ENCODE data around the gene CUX1. TPM values are rescaled to one million over a fixed set of nuclear protein-coding genes. Genes with fewer than 3 reads are reported as not detected.

Gene CUX1
- total RNA-seq, 1 donor from 2014 or later = 56.5 TPM

GRCh38 chr7:101937717-101938514, 120.5 kb downstream of the CUX1 start:
- no peak for TF ChIP-seq CTCF (IDR thresholded peaks at IDR 0.05; ENCODE audit: partially characterized antibody, unreplicated experiment)
- no peak for DNase-seq
- H3K27me3 Mint-ChIP-seq (ENCODE audit: unreplicated experiment) = peaks cover 13% of the 10 kb centered on the region
- no peaks in the 10 kb centered on the region for H3K36me3 Mint-ChIP-seq (ENCODE audit: unreplicated experiment)
- H3K4me1 Mint-ChIP-seq (ENCODE audit: low read depth, unreplicated experiment) = peaks cover 50% of the 10 kb centered on the region
- H3K27ac Mint-ChIP-seq (ENCODE audit: unreplicated experiment) = no peak overlapping the region
- H3K9me3 Mint-ChIP-seq (ENCODE audit: unreplicated experiment) = peaks cover 6% of the 10 kb centered on the region
- no peak overlapping the region for H3K4me3 Mint-ChIP-seq (ENCODE audit: unreplicated experiment)

- Mint-ChIP-seq H3K27ac (ENCODE audit: unreplicated experiment) (no peak overlapping the region), H3K4me3 (ENCODE audit: unreplicated experiment) (no peak overlapping the region), H3K36me3 (ENCODE audit: unreplicated experiment) (no peaks in the 10 kb centered on the region), H3K9me3 (ENCODE audit: unreplicated experiment) (peaks cover 6% of the 10 kb centered on the region), H3K27me3 (ENCODE audit: unreplicated experiment) (peaks cover 13% of the 10 kb centered on the region), H3K4me1 (ENCODE audit: low read depth, unreplicated experiment) (peaks cover 44% of the 10 kb centered on the region)
- TF ChIP-seq CTCF (IDR thresholded peaks at IDR 0.05; ENCODE audit: partially characterized antibody, unreplicated experiment) = no peak
- no peak for DNase-seq
These were observed 121.8 kb downstream of the CUX1 start for GRCh38 chr7:101939136-101939695.

GRCh38 chr7:101940151-101940550, 122.7 kb downstream of the CUX1 start:
- Mint-ChIP-seq H3K4me1 (ENCODE audit: low read depth, unreplicated experiment) (peaks cover 39% of the 10 kb centered on the region), H3K27ac (ENCODE audit: unreplicated experiment) (no peak overlapping the region), H3K36me3 (ENCODE audit: unreplicated experiment) (no peaks in the 10 kb centered on the region), H3K27me3 (ENCODE audit: unreplicated experiment) (peaks cover 8% of the 10 kb centered on the region), H3K4me3 (ENCODE audit: unreplicated experiment) (no peak overlapping the region), H3K9me3 (ENCODE audit: unreplicated experiment) (peaks cover 6% of the 10 kb centered on the region)
- TF ChIP-seq CTCF (IDR thresholded peaks at IDR 0.05; ENCODE audit: partially characterized antibody, unreplicated experiment) = no peak
- no peak for DNase-seq

- H3K27me3 Mint-ChIP-seq (ENCODE audit: unreplicated experiment) = peaks cover 10% of the 10 kb centered on the region
- peaks cover 4% of the 10 kb centered on the region for H3K9me3 Mint-ChIP-seq (ENCODE audit: unreplicated experiment)
- TF ChIP-seq CTCF (IDR thresholded peaks at IDR 0.05; ENCODE audit: partially characterized antibody, unreplicated experiment) = no peak
- no peak for DNase-seq
- H3K4me1 Mint-ChIP-seq (ENCODE audit: low read depth, unreplicated experiment) = peaks cover 35% of the 10 kb centered on the region
- H3K27ac Mint-ChIP-seq (ENCODE audit: unreplicated experiment) = no peak overlapping the region
- no peak overlapping the region for H3K4me3 Mint-ChIP-seq (ENCODE audit: unreplicated experiment)
- H3K36me3 Mint-ChIP-seq (ENCODE audit: unreplicated experiment) = no peaks in the 10 kb centered on the region
These were observed 123.4 kb downstream of the CUX1 start for GRCh38 chr7:101940830-101941229.
